PFSK-1 (cell line): ENCODE results near the gene KIDINS220.

ENCODE experiments used
- FOXP2 ChIP-seq: optimal IDR thresholded peaks from 2 replicates; pipeline ENCODE3; 2011; ENCODE audit warnings: borderline replicate concordance, control low read depth, inconsistent platforms; ENCODE audit not compliant: insufficient read depth; ENCODE audit errors: extremely low read length, extremely low read depth
- POLR2AphosphoS5 ChIP-seq: IDR thresholded peaks from 2 replicates; pipeline ENCODE4 v1.6.1; 2012; ENCODE audit warnings: low read depth, mild to moderate bottlenecking, control low read depth, low read length, moderate library complexity
- SIN3A ChIP-seq: IDR thresholded peaks from 2 replicates; pipeline ENCODE4 v1.6.1; 2012; ENCODE audit warnings: mild to moderate bottlenecking, low read length, moderate library complexity, borderline replicate concordance; ENCODE audit not compliant: insufficient read depth
- TAF1 ChIP-seq: IDR thresholded peaks from 2 replicates; pipeline ENCODE4 v1.6.1; 2012; ENCODE audit warnings: low read length, control low read depth, borderline replicate concordance; ENCODE audit not compliant: insufficient read depth
- TF ChIP-seq, protein P1 (sequence below), 2 experiments: IDR thresholded peaks; 2 replicates each; pipeline versions ENCODE4 v1.6.1 to v1.8.0; 2011 to 2012; ENCODE audit warnings: low read depth in 2 of 2, low read length in 2 of 2, control low read depth in 1 of 2, inconsistent platforms in 1 of 2, mild to moderate bottlenecking in 1 of 2, moderate library complexity in 1 of 2; ENCODE audit not compliant: insufficient read depth in 1 of 2

Gene KIDINS220

DNA sequence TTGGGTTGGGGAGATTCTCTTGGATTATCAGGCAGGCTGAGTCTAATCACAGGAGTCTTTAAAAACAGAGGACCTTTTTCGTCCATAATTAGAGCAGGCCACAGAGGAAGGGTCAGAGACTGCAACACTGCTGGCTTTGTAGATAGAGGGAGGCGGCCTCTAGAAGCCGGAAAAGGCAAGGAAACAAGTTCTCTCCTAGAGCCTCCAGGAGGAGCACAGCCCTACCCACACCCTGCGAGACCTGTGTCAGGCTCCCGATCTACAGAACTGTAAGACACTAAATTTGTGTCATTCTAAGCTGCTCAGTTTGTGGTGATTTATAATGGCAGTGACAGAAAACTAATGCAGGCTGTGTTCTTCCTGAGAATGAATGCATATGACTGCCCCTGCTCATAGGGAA, 140.2 kb downstream of the KIDINS220 start:
- TF ChIP-seq SIN3A (no peak), POLR2AphosphoS5 (no peak), TAF1 (no peak), FOXP2 (no peak)
- TF ChIP-seq, protein P1, sequence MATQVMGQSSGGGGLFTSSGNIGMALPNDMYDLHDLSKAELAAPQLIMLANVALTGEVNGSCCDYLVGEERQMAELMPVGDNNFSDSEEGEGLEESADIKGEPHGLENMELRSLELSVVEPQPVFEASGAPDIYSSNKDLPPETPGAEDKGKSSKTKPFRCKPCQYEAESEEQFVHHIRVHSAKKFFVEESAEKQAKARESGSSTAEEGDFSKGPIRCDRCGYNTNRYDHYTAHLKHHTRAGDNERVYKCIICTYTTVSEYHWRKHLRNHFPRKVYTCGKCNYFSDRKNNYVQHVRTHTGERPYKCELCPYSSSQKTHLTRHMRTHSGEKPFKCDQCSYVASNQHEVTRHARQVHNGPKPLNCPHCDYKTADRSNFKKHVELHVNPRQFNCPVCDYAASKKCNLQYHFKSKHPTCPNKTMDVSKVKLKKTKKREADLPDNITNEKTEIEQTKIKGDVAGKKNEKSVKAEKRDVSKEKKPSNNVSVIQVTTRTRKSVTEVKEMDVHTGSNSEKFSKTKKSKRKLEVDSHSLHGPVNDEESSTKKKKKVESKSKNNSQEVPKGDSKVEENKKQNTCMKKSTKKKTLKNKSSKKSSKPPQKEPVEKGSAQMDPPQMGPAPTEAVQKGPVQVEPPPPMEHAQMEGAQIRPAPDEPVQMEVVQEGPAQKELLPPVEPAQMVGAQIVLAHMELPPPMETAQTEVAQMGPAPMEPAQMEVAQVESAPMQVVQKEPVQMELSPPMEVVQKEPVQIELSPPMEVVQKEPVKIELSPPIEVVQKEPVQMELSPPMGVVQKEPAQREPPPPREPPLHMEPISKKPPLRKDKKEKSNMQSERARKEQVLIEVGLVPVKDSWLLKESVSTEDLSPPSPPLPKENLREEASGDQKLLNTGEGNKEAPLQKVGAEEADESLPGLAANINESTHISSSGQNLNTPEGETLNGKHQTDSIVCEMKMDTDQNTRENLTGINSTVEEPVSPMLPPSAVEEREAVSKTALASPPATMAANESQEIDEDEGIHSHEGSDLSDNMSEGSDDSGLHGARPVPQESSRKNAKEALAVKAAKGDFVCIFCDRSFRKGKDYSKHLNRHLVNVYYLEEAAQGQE (IDR thresholded peaks at IDR 0.05; ENCODE audit: insufficient read depth in 1 of 2, low read depth in 2 of 2, low read length in 2 of 2) = no peak

DNA sequence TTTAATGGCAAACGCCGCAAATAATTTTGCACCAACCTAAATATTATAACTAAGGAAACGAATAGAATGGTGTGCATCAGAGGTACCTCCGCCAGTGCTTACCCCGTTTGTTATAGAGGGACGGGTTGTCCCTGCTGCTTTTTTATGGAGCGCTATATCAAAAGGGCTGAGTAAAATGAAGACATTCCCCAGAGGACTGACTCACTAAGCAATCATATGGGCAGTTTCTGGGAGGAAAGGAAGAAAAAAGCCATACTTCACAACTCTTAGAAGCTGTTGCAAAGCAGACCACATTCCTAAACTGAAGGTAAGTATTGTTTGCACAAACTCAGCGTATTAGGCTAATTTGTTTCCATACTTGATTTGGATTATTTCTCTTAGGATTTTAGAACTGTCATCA, 142.7 kb downstream of the KIDINS220 start:
- TF ChIP-seq POLR2AphosphoS5 (no peak), SIN3A (no peak)
- TF ChIP-seq, protein P1 (IDR thresholded peaks at IDR 0.05; ENCODE audit: insufficient read depth in 1 of 2, low read depth in 2 of 2, low read length in 2 of 2) = no peak

DNA sequence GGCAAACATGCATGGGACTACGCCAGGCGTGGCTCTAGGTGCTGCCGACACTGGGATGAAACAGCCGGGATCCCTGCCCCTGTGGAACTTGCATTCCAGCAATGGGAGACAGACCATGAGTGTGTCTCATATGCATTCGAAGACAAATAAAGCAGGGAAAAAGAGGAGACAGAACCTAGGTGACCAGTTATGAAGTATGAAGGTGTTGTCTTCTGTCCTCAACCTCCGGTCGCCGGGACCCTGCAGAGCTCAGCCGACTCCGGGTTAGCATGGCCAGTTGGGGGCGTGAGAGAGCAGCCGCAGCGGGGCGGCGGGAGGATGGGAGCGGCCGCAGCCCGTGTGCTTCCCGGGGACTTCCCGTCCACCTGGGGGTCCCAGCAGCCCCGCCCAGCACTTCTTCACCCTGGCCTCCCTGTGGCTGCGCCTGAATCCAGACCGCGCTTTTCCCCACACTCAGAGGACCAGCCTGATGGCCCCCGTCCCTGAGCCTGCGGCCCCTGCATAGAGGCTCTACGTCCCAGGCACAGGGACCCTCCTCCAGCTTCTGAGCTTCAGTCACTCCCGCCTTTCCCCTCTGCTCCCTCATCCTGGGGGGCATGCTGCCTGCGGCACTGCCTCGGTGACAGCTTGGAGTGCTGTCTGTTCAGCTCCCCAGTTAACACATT, 144.1 kb downstream of the KIDINS220 start:
- TF ChIP-seq FOXP2 (no peak), POLR2AphosphoS5 (no peak), SIN3A (no peak), TAF1 (no peak)
- TF ChIP-seq, protein P1 (IDR thresholded peaks at IDR 0.05; ENCODE audit: insufficient read depth in 1 of 2, low read depth in 2 of 2, low read length in 2 of 2) = no peak

DNA sequence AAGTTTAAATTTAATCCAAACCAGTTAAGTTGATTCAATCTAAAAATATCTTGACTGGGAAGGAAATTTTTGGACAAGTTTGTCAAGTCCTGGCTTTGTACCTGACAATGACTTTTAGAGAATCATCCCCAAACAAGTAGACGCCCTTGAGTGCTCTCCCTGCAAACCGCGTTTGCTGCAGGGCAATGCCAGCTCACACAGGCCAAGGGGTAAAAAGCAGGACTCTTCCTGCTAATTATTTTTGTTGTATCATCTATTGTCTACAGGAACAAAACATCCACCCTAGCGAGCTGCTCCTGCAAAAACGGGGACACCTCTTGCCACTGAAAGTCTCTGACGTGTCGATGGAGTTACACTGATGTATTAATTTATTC, 144.6 kb downstream of the KIDINS220 start:
- TF ChIP-seq SIN3A = no peak
- no peak for TF ChIP-seq FOXP2
- no peak for TF ChIP-seq POLR2AphosphoS5
- TF ChIP-seq, protein P1 (IDR thresholded peaks at IDR 0.05; ENCODE audit: insufficient read depth in 1 of 2, low read depth in 2 of 2, low read length in 2 of 2) = no peak
- TF ChIP-seq TAF1 = no peak

DNA sequence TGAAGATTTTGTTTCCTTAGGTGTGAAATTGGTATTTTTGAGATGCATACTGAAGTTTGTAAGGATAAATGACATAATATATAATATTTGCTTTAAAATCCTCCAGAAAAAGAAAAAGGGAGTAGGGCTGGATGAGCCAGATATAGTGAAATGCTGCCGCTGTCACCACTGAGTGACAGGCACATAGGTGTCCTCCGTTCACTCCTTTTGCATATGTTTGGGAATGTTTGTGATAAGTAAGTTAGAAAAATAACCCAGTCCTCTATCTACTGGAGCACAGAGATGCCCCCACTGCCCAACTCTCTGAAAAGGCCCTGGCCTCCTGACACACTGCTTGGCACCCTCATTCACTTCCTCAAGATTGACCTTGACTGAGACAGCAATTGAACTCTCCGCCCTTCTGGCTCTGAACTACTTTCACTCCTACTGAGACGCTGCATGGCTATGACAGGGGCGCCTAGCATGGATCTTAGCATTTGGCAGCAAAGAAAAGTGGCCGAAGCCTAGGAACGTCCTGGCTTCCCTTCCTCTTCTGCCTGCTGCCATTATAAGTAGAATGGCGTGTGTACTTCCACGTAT, 145.5 kb downstream of the KIDINS220 start:
- no peak for TF ChIP-seq POLR2AphosphoS5
- TF ChIP-seq SIN3A = no peak
- TF ChIP-seq FOXP2 = no peak
- TF ChIP-seq, protein P1 (IDR thresholded peaks at IDR 0.05; ENCODE audit: insufficient read depth in 1 of 2, low read depth in 2 of 2, low read length in 2 of 2) = no peak
- no peak for TF ChIP-seq TAF1
